ENCODE data around the gene LRMDA.

The LRMDA gene

GRCh38 chr10:76542307-76542930 lies 1111.0 kb downstream of the LRMDA start (continued):
- TF ChIP-seq ZNF76 (tag by site-specific recombination; IDR thresholded peaks at IDR 0.05; ENCODE audit: borderline replicate concordance, low read depth) (no peak), ZNF19 (tag by site-specific recombination; IDR thresholded peaks at IDR 0.05; ENCODE audit: low read depth) (no peak)
- TF ChIP-seq, protein P1, sequence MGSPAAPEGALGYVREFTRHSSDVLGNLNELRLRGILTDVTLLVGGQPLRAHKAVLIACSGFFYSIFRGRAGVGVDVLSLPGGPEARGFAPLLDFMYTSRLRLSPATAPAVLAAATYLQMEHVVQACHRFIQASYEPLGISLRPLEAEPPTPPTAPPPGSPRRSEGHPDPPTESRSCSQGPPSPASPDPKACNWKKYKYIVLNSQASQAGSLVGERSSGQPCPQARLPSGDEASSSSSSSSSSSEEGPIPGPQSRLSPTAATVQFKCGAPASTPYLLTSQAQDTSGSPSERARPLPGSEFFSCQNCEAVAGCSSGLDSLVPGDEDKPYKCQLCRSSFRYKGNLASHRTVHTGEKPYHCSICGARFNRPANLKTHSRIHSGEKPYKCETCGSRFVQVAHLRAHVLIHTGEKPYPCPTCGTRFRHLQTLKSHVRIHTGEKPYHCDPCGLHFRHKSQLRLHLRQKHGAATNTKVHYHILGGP (tag by site-specific recombination; IDR thresholded peaks at IDR 0.05) = no peak

- no peak overlapping the region for H3K4me3 ChIP-seq (ENCODE audit: low read depth, low read length)
- TF ChIP-seq ZNF561 (tag by site-specific recombination; IDR thresholded peaks at IDR 0.05; ENCODE audit: borderline replicate concordance) (no peak), ZNF621 (tag by site-specific recombination; IDR thresholded peaks at IDR 0.05) (no peak), ZBTB21 (tag by site-specific recombination; IDR thresholded peaks at IDR 0.05) (no peak), ZNF670 (tag by site-specific recombination; IDR thresholded peaks at IDR 0.05; ENCODE audit: low read depth) (no peak), KLF1 (tag by site-specific recombination; IDR thresholded peaks at IDR 0.05) (no peak), ZNF341 (tag by site-specific recombination; IDR thresholded peaks at IDR 0.05; ENCODE audit: low read depth) (no peak), TRIM28 (IDR thresholded peaks at IDR 0.05; ENCODE audit: borderline replicate concordance, low read length) (no peak), ZNF513 (tag by site-specific recombination; IDR thresholded peaks at IDR 0.05) (no peak)
- no peaks in the 10 kb centered on the region for H3K4me1 ChIP-seq (ENCODE audit: control insufficient read depth, insufficient read depth, low read length)
- no peaks in the 10 kb centered on the region for H3K9me3 ChIP-seq (ENCODE audit: control insufficient read depth, insufficient read depth, low read depth, low read length)
- POLR2A ChIA-PET = no interaction called here
- no peaks in the 10 kb centered on the region for H3K36me3 ChIP-seq (ENCODE audit: control insufficient read depth in 2 of 2, insufficient read depth in 1 of 2, low read length in 2 of 2)
- no peak overlapping the region for H3K27ac ChIP-seq (ENCODE audit: extremely low read depth, low read depth, low read length)
- CTCF ChIA-PET = interaction anchor here (1.3 kb wide), 1 partner anchor 12 kb away, joined by 3 read pairs; no protein-coding TSS in a partner anchor
These were observed 1112.2 kb downstream of the LRMDA start for GRCh38 chr10:76543655-76544054.

DNA sequence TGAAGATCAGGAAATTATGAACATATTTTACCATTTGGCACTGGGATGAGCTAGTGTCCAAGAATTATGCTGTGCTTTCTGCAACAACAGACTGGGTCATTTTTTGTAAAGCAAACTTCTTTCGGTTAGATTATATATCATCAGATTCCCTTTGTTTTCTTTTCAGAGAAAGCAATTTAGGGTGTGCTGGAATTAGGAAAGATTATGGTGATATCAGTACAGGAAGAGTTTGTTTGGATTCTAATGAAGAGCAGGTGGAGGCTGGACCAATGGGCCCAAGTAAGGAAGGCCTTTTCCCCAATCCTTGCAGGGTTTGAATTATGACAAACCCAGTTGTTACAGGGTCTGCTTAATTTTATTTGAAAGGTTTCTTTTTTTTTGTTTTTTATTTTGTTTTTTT lies 1113.4 kb downstream of the LRMDA start:
- H3K4me1 ChIP-seq (ENCODE audit: control insufficient read depth, insufficient read depth, low read length) = no peaks in the 10 kb centered on the region
- H3K27ac ChIP-seq (ENCODE audit: extremely low read depth, low read depth, low read length) = no peak overlapping the region
- H3K9me3 ChIP-seq (ENCODE audit: control insufficient read depth, insufficient read depth, low read depth, low read length) = no peaks in the 10 kb centered on the region
- CTCF ChIA-PET = interaction anchor here (1.1 kb wide), 1 partner anchor 22 kb away, joined by 3 read pairs; no protein-coding TSS in a partner anchor
- no peaks in the 10 kb centered on the region for H3K36me3 ChIP-seq (ENCODE audit: control insufficient read depth in 2 of 2, insufficient read depth in 1 of 2, low read length in 2 of 2)
- H3K4me3 ChIP-seq (ENCODE audit: low read depth, low read length) = no peak overlapping the region
- POLR2A ChIA-PET = no interaction called here
- TF ChIP-seq SP7 (tag by site-specific recombination; IDR thresholded peaks at IDR 0.05) (no peak), ZNF416 (tag by site-specific recombination; IDR thresholded peaks at IDR 0.05) (no peak), GFI1B (tag by site-specific recombination; IDR thresholded peaks at IDR 0.05) (no peak), ZNF19 (tag by site-specific recombination; IDR thresholded peaks at IDR 0.05; ENCODE audit: low read depth) (no peak), SP2 (tag by site-specific recombination; IDR thresholded peaks at IDR 0.05) (no peak), HOXA7 (CRISPR knock-in tag; IDR thresholded peaks at IDR 0.05; ENCODE audit: borderline replicate concordance) (no peak), EGR2 (tag by site-specific recombination; IDR thresholded peaks at IDR 0.05; ENCODE audit: low read depth) (no peak), ZFP3 (tag by site-specific recombination; IDR thresholded peaks at IDR 0.05; ENCODE audit: low read depth) (no peak), FEZF1 (tag by site-specific recombination; IDR thresholded peaks at IDR 0.05) (no peak), ZNF623 (tag by site-specific recombination; IDR thresholded peaks at IDR 0.05) (no peak)
- TF ChIP-seq, protein P2, sequence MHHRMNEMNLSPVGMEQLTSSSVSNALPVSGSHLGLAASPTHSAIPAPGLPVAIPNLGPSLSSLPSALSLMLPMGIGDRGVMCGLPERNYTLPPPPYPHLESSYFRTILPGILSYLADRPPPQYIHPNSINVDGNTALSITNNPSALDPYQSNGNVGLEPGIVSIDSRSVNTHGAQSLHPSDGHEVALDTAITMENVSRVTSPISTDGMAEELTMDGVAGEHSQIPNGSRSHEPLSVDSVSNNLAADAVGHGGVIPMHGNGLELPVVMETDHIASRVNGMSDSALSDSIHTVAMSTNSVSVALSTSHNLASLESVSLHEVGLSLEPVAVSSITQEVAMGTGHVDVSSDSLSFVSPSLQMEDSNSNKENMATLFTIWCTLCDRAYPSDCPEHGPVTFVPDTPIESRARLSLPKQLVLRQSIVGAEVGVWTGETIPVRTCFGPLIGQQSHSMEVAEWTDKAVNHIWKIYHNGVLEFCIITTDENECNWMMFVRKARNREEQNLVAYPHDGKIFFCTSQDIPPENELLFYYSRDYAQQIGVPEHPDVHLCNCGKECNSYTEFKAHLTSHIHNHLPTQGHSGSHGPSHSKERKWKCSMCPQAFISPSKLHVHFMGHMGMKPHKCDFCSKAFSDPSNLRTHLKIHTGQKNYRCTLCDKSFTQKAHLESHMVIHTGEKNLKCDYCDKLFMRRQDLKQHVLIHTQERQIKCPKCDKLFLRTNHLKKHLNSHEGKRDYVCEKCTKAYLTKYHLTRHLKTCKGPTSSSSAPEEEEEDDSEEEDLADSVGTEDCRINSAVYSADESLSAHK (tag by site-specific recombination; IDR thresholded peaks at IDR 0.05) = no peak
